Gastrocnemius medialis (tissue), 4 donors: Measurements from ENCODE around the gene MYO1F.

Experiments
- POLR2A ChIP-seq, 2 donors: fragments of 450-650 bp; IDR thresholded peaks; one replicate each; pipeline ENCODE4 v1.6.1; 2017; ENCODE audit warnings: antibody characterized with exemption in 2 of 2, mild to moderate bottlenecking in 2 of 2, moderate library complexity in 2 of 2
- TF ChIP-seq, protein P1 (sequence below), 5 experiments: fragments of 450-650 bp in 3 of 5; fragments of 200-600 bp in 2 of 5; sonication (generic) in 2 of 5; IDR thresholded peaks in 4 of 5; conservative IDR thresholded peaks in 1 of 5; 1 replicate in 4 of 5; 2 replicates in 1 of 5; pipeline ENCODE4 v1.5.1; 2016 to 2019; ENCODE audit warnings: antibody characterized with exemption in 5 of 5, mild to moderate bottlenecking in 3 of 5, moderate library complexity in 3 of 5

DNA sequence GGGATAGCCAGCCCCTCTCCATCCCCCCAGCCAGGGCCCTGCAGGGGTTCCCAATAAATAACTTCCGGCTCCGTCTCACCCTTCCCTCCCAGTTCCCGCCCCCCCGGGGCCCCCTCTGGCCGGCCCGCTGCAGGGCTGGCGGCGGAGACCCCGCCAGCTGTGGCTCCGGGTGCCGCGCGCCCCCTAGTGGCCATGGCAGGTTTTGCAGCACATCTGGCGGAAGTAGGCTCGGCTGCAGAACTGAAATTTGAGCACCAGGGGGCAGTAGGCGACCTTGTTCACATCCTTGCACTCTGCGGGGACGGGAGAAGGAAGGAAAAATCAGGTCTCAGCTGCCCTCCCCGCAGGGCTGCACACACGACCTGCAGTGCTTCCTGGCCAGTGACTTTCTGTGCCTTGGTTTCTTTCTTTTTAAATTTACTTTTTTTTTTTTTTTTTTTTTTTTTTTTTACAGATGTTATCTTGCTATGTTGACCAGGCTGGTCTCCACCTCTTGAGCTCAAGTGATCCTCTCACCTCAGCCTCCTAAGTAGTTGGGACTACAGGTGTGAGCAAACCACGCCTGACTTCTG lies 3.6 kb upstream of the MYO1F start:
- TF ChIP-seq POLR2A (IDR thresholded peaks at IDR 0.05) = no peak
- TF ChIP-seq, protein P1, sequence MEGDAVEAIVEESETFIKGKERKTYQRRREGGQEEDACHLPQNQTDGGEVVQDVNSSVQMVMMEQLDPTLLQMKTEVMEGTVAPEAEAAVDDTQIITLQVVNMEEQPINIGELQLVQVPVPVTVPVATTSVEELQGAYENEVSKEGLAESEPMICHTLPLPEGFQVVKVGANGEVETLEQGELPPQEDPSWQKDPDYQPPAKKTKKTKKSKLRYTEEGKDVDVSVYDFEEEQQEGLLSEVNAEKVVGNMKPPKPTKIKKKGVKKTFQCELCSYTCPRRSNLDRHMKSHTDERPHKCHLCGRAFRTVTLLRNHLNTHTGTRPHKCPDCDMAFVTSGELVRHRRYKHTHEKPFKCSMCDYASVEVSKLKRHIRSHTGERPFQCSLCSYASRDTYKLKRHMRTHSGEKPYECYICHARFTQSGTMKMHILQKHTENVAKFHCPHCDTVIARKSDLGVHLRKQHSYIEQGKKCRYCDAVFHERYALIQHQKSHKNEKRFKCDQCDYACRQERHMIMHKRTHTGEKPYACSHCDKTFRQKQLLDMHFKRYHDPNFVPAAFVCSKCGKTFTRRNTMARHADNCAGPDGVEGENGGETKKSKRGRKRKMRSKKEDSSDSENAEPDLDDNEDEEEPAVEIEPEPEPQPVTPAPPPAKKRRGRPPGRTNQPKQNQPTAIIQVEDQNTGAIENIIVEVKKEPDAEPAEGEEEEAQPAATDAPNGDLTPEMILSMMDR (IDR thresholded peaks at IDR 0.05 in 4 of 5, conservative IDR thresholded peaks at IDR 0.05 in 1 of 5) = peak; percentile 70 to 90 (median 82)
